HEK293 (cell line): Measurements from ENCODE around the gene MYT1.

Source experiments
- CTCF ChIA-PET: fragments of 350-600 bp; formaldehyde crosslinking; extraction: SDS; loops from one replicate; lab custom pipeline; 2021; ENCODE audit warnings: antibody characterized with exemption; lab: Yijun Ruan, JAX
- POLR2A ChIA-PET: fragments of 300-600 bp; formaldehyde crosslinking; extraction: SDS; loops from one replicate; lab custom pipeline; 2020; ENCODE audit warnings: antibody characterized with exemption, inconsistent platforms; lab: Yijun Ruan, JAX
- H3K27ac ChIP-seq: fragments of 200-500 bp; sonication (Bioruptor generic); 2 replicates; pipeline ENCODE4 v1.5.1; 2014; ENCODE audit warnings: low read depth, low read length, control low read depth, inconsistent platforms; ENCODE audit errors: extremely low read depth
- H3K36me3 ChIP-seq, 2 experiments: fragments of 200-500 bp in 1 of 2; sonication (Bioruptor generic) in 1 of 2; 1 replicate in 1 of 2; 2 replicates in 1 of 2; pipeline ENCODE4 v1.5.1; 2014 to 2017; ENCODE audit warnings: inconsistent platforms in 2 of 2, low read length in 2 of 2; ENCODE audit not compliant: control insufficient read depth in 2 of 2, insufficient read depth in 1 of 2
- H3K4me1 ChIP-seq: fragments of 200-500 bp; sonication (Bioruptor generic); 2 replicates; pipeline ENCODE4 v1.5.1; 2014; ENCODE audit warnings: mild to moderate bottlenecking, low read length, inconsistent platforms; ENCODE audit not compliant: control insufficient read depth, insufficient read depth
- H3K4me3 ChIP-seq: 2 replicates; pipeline ENCODE4 v1.5.1; 2011; ENCODE audit warnings: low read depth, mild to moderate bottlenecking, control low read depth, low read length, moderate library complexity
- H3K9me3 ChIP-seq: fragments of 200-500 bp; sonication (Bioruptor generic); 2 replicates; pipeline ENCODE4 v1.5.1; 2014; ENCODE audit warnings: low read depth, low read length, inconsistent platforms; ENCODE audit not compliant: control insufficient read depth, insufficient read depth
- BCL6B ChIP-seq: fragments of 450-650 bp; formaldehyde crosslinking; IDR thresholded peaks from 2 replicates; pipeline ENCODE4 v1.5.1; 2017; ENCODE audit warnings: missing biosample characterization, missing genetic modification characterization
- HOXD13 ChIP-seq: sonication (generic); formaldehyde crosslinking; IDR thresholded peaks from 2 replicates; pipeline ENCODE4 v1.8.0; 2022; ENCODE audit warnings: missing genetic modification reagents, borderline replicate concordance
- KLF8 ChIP-seq: fragments of 450-650 bp; formaldehyde crosslinking; IDR thresholded peaks from 2 replicates; pipeline ENCODE4 v1.5.1; 2016; ENCODE audit warnings: missing biosample characterization, missing genetic modification characterization
- KLF9 ChIP-seq: fragments of 450-650 bp; formaldehyde crosslinking; IDR thresholded peaks from 2 replicates; pipeline ENCODE4 v1.5.1; 2016; ENCODE audit warnings: missing biosample characterization, missing genetic modification characterization, low read depth
- OVOL3 ChIP-seq: fragments of 450-650 bp; formaldehyde crosslinking; IDR thresholded peaks from 2 replicates; pipeline ENCODE4 v1.5.1; 2016; ENCODE audit warnings: missing biosample characterization, missing genetic modification characterization
- PRDM1 ChIP-seq: fragments of 450-650 bp; formaldehyde crosslinking; IDR thresholded peaks from 2 replicates; pipeline ENCODE4; 2016; ENCODE audit warnings: missing biosample characterization, missing genetic modification characterization
- SP2 ChIP-seq: fragments of 450-650 bp; formaldehyde crosslinking; IDR thresholded peaks from 2 replicates; pipeline ENCODE4 v1.5.1; 2016; ENCODE audit warnings: missing biosample characterization, missing genetic modification characterization
- ZBTB17 ChIP-seq: fragments of 450-650 bp; formaldehyde crosslinking; IDR thresholded peaks from 2 replicates; pipeline ENCODE4 v1.5.1; 2016; ENCODE audit warnings: missing biosample characterization, missing genetic modification characterization
- ZNF112 ChIP-seq: fragments of 450-650 bp; formaldehyde crosslinking; IDR thresholded peaks from 2 replicates; pipeline ENCODE4 v1.5.0; 2017; ENCODE audit warnings: missing biosample characterization, missing genetic modification characterization
- ZNF16 ChIP-seq: fragments of 450-650 bp; formaldehyde crosslinking; IDR thresholded peaks from 2 replicates; pipeline ENCODE4 v1.5.1; 2016; ENCODE audit warnings: low read depth, missing biosample characterization, missing genetic modification characterization
- ZNF184 ChIP-seq: fragments of 450-650 bp; IDR thresholded peaks from 2 replicates; pipeline ENCODE4 v1.5.1; 2018; ENCODE audit warnings: missing biosample characterization, mild to moderate bottlenecking, missing genetic modification characterization
- ZNF239 ChIP-seq: fragments of 450-650 bp; formaldehyde crosslinking; IDR thresholded peaks from 2 replicates; pipeline ENCODE4 v1.5.1; 2016; ENCODE audit warnings: missing biosample characterization, missing genetic modification characterization
- ZNF280C ChIP-seq: fragments of 450-650 bp; formaldehyde crosslinking; IDR thresholded peaks from 2 replicates; pipeline ENCODE4 v1.5.1; 2016; ENCODE audit warnings: missing biosample characterization, missing genetic modification characterization
- ZNF280D ChIP-seq: fragments of 450-650 bp; formaldehyde crosslinking; IDR thresholded peaks from 2 replicates; pipeline ENCODE4 v1.5.1; 2016; ENCODE audit warnings: missing biosample characterization, missing genetic modification characterization
- ZNF311 ChIP-seq: fragments of 450-650 bp; formaldehyde crosslinking; IDR thresholded peaks from 2 replicates; pipeline ENCODE4 v1.5.1; 2017; ENCODE audit warnings: missing biosample characterization, missing genetic modification characterization, borderline replicate concordance
- ZNF324 ChIP-seq: fragments of 450-650 bp; formaldehyde crosslinking; IDR thresholded peaks from 2 replicates; pipeline ENCODE4 v1.5.1; 2016; ENCODE audit warnings: missing biosample characterization, missing genetic modification characterization
- ZNF335 ChIP-seq: fragments of 450-650 bp; formaldehyde crosslinking; conservative IDR thresholded peaks from 2 replicates; pipeline ENCODE4 v1.5.1; 2016; ENCODE audit warnings: missing biosample characterization, missing genetic modification characterization
- ZNF37A ChIP-seq: fragments of 450-650 bp; IDR thresholded peaks from 2 replicates; pipeline ENCODE4 v1.5.1; 2018; ENCODE audit warnings: missing biosample characterization, missing genetic modification characterization
- ZNF423 ChIP-seq: fragments of 450-650 bp; formaldehyde crosslinking; IDR thresholded peaks from 2 replicates; pipeline ENCODE4 v1.5.1; 2016; ENCODE audit warnings: missing biosample characterization, missing genetic modification characterization
- ZNF426 ChIP-seq: fragments of 450-650 bp; formaldehyde crosslinking; IDR thresholded peaks from 2 replicates; pipeline ENCODE4 v1.5.1; 2017; ENCODE audit warnings: missing biosample characterization, missing genetic modification characterization, mild to moderate bottlenecking, inconsistent platforms, moderate library complexity
- ZNF558 ChIP-seq: fragments of 450-650 bp; formaldehyde crosslinking; IDR thresholded peaks from 2 replicates; pipeline ENCODE4 v1.5.1; 2016; ENCODE audit warnings: missing biosample characterization, missing genetic modification characterization
- ZNF596 ChIP-seq: fragments of 450-650 bp; IDR thresholded peaks from 2 replicates; pipeline ENCODE4 v1.5.0; 2018; ENCODE audit warnings: missing biosample characterization, mild to moderate bottlenecking, missing genetic modification characterization, moderate library complexity
- ZNF623 ChIP-seq: fragments of 450-650 bp; formaldehyde crosslinking; IDR thresholded peaks from 2 replicates; pipeline ENCODE4 v1.5.1; 2016; ENCODE audit warnings: missing biosample characterization, missing genetic modification characterization
- ZNF624 ChIP-seq: fragments of 450-650 bp; formaldehyde crosslinking; IDR thresholded peaks from 2 replicates; pipeline ENCODE4 v1.5.1; 2017; ENCODE audit warnings: missing biosample characterization, missing genetic modification characterization
- ZNF670 ChIP-seq: fragments of 450-650 bp; formaldehyde crosslinking; IDR thresholded peaks from 2 replicates; pipeline ENCODE4 v1.5.1; 2016; ENCODE audit warnings: missing biosample characterization, missing genetic modification characterization, low read depth
- ZNF792 ChIP-seq: fragments of 450-650 bp; formaldehyde crosslinking; IDR thresholded peaks from 2 replicates; pipeline ENCODE4 v1.5.1; 2016; ENCODE audit warnings: missing biosample characterization, missing genetic modification characterization
- TF ChIP-seq, protein P1 (sequence below): fragments of 450-650 bp; formaldehyde crosslinking; IDR thresholded peaks from 2 replicates; pipeline ENCODE4 v1.5.0; 2017; ENCODE audit warnings: missing biosample characterization, missing genetic modification characterization, borderline replicate concordance

The MYT1 gene

DNA sequence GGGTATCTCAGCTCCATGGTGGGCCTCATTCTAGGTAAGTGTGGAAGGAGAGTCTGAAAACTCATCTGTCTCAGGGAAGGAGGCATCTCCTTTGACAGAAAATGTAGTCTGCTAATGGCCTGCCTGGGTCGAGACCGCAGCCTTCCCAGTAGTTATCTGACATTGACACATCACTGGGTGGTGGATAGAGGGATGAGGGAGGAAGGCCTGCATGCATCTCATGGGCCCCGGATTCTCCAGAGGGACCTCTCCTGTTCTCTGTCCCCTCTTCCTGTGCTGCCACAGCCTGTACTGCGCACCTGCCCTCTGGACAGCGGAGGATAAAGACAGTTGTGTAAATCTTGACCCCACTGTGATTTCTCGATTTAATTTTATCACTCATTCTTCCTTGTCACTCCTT lies 96.0 kb downstream of the MYT1 start:
- no peaks in the 10 kb centered on the region for H3K9me3 ChIP-seq
- POLR2A ChIA-PET = no interaction called here
- CTCF ChIA-PET = no interaction called here
- H3K36me3 ChIP-seq = peaks cover 0 to 24% of the 10 kb centered on the region in 2 experiments; a peak in 2 of 3 replicates
- no peaks in the 10 kb centered on the region for H3K4me1 ChIP-seq
- no peak overlapping the region for H3K4me3 ChIP-seq
- TF ChIP-seq ZNF280D (tag by site-specific recombination) = no peak
- TF ChIP-seq ZNF335 (tag by site-specific recombination) = no peak
- TF ChIP-seq ZNF37A (tag by site-specific recombination) = no peak
- TF ChIP-seq ZNF423 (tag by site-specific recombination) = no peak
- TF ChIP-seq ZNF623 (tag by site-specific recombination) = no peak
- TF ChIP-seq ZNF112 (tag by site-specific recombination) = no peak
- no peak for TF ChIP-seq KLF9 (tag by site-specific recombination)
- TF ChIP-seq ZNF624 = no peak
- TF ChIP-seq ZNF670 (tag by site-specific recombination) = no peak
- no peak for TF ChIP-seq ZNF426 (tag by site-specific recombination)
- TF ChIP-seq ZNF558 (tag by site-specific recombination) = no peak
- TF ChIP-seq ZNF596 (tag by site-specific recombination) = no peak
- no peak for TF ChIP-seq SP2
- TF ChIP-seq, protein P1, sequence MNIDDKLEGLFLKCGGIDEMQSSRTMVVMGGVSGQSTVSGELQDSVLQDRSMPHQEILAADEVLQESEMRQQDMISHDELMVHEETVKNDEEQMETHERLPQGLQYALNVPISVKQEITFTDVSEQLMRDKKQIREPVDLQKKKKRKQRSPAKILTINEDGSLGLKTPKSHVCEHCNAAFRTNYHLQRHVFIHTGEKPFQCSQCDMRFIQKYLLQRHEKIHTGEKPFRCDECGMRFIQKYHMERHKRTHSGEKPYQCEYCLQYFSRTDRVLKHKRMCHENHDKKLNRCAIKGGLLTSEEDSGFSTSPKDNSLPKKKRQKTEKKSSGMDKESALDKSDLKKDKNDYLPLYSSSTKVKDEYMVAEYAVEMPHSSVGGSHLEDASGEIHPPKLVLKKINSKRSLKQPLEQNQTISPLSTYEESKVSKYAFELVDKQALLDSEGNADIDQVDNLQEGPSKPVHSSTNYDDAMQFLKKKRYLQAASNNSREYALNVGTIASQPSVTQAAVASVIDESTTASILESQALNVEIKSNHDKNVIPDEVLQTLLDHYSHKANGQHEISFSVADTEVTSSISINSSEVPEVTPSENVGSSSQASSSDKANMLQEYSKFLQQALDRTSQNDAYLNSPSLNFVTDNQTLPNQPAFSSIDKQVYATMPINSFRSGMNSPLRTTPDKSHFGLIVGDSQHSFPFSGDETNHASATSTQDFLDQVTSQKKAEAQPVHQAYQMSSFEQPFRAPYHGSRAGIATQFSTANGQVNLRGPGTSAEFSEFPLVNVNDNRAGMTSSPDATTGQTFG = no peak
- TF ChIP-seq OVOL3 (tag by site-specific recombination) = no peak
- no peak for TF ChIP-seq ZNF792 (tag by site-specific recombination)
- no peak for TF ChIP-seq ZNF311 (tag by site-specific recombination)
- TF ChIP-seq ZNF324 (tag by site-specific recombination) = no peak
- H3K27ac ChIP-seq = no peak overlapping the region

GRCh38 chr20:64261138-64261537 lies 96.9 kb downstream of the MYT1 start:
- Histone ChIP-seq H3K4me1 (no peaks in the 10 kb centered on the region), H3K36me3 (peaks cover 4 to 31% of the 10 kb centered on the region in 2 experiments; a peak in 2 of 3 replicates), H3K9me3 (no peaks in the 10 kb centered on the region), H3K4me3 (no peak overlapping the region), H3K27ac (no peak overlapping the region)
- CTCF ChIA-PET = interaction anchor here (0.6 kb wide), 1 partner anchor 733 kb away, joined by 3 read pairs; no protein-coding TSS in a partner anchor
- POLR2A ChIA-PET = no interaction called here
- no peak for TF ChIP-seq ZNF16
- TF ChIP-seq PRDM1 (tag by site-specific recombination) = no peak
- TF ChIP-seq BCL6B (tag by site-specific recombination) = no peak
- TF ChIP-seq ZNF239 (tag by site-specific recombination) = no peak
- no peak for TF ChIP-seq ZBTB17
- TF ChIP-seq ZNF184 (tag by site-specific recombination) = no peak
- TF ChIP-seq HOXD13 (CRISPR knock-in tag) = no peak
- no peak for TF ChIP-seq KLF8
- no peak for TF ChIP-seq ZNF280C (tag by site-specific recombination)
